Stimulated activated naive B cell treated with anti-CD40 and anti-IgM and Interleukin-4, amounts not matched to agents 10 μg/mL and 1 μg/mL and 100 μg/mL, for 72 hours (primary cell): ENCODE data around the gene CCL19.

Source experiments
- ATAC-seq, 2 donors: fragments of 150-1000 bp; cut with Tn5 transposase; replicated peaks; 2 replicates each; pipeline ENCODE4 v1.10.0; 2021; ENCODE audit warnings: moderate library complexity in 1 of 2
- DNase-seq: peaks from one replicate; pipeline ENCODE4 v3.0.0; 2021
- H3K27ac Mint-ChIP-seq: one replicate; pipeline ENCODE4 v1.8.0; 2022; ENCODE audit warnings: mild to moderate bottlenecking, mixed read lengths
- H3K27me3 Mint-ChIP-seq, 2 donors: one replicate each; pipeline ENCODE4 v1.8.0; 2022; ENCODE audit warnings: mixed read lengths in 2 of 2
- H3K36me3 Mint-ChIP-seq, 2 donors: one replicate each; pipeline ENCODE4 v1.8.0; 2022; ENCODE audit warnings: mixed read lengths in 2 of 2, mild to moderate bottlenecking in 1 of 2
- H3K4me1 Mint-ChIP-seq, 2 donors: one replicate each; pipeline ENCODE4 v1.8.0; 2022; ENCODE audit warnings: mixed read lengths in 2 of 2, mild to moderate bottlenecking in 1 of 2
- H3K4me3 Mint-ChIP-seq, 2 donors: one replicate each; pipeline ENCODE4 v1.8.0; 2022; ENCODE audit warnings: mild to moderate bottlenecking in 2 of 2, mixed read lengths in 2 of 2, moderate library complexity in 1 of 2
- H3K9me3 Mint-ChIP-seq, 2 donors: one replicate each; pipeline ENCODE4 v1.8.0; 2022; ENCODE audit warnings: mixed read lengths in 2 of 2, mild to moderate bottlenecking in 1 of 2

The CCL19 gene

DNA sequence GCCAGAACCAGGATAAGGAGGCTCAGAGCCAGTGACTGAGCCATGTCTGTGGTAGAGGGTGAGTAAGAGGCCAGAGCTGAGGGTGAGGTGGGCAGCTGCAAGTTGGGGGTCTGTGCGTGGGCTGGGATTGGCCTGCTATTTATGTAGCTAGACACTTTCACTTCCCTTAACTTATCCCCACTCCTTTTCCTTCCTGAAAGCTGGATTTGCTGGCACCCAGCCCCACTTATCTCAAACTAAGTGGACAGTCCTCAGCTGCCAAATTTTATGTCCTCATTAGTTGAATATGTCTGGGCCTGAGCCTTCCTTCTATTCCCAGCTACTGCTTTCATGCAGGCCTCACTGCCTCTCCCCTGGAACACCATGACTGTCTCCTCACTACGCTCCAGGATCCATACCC lies 18.9 kb upstream of the CCL19 start, which contains the start of gene CCL21:
CCL21 (minus strand) TSS at position 114 of the 400 bp plus-strand sequence; CDS start at position 44, 70 bp downstream.
- no peak within 1 kb of the TSS for H3K4me3 Mint-ChIP-seq
- H3K27me3 Mint-ChIP-seq, result peaks cover 5 to 58% of the 10 kb centered on the region in 2 donors
- H3K27ac Mint-ChIP-seq, result no peak within 1 kb of the TSS
- H3K36me3 Mint-ChIP-seq, result no peaks in the 10 kb centered on the region
- no peaks in the 10 kb centered on the region for H3K9me3 Mint-ChIP-seq
- DNase-seq (no peak), ATAC-seq (no peak)
- no peaks in the 10 kb centered on the region for H3K4me1 Mint-ChIP-seq

DNA sequence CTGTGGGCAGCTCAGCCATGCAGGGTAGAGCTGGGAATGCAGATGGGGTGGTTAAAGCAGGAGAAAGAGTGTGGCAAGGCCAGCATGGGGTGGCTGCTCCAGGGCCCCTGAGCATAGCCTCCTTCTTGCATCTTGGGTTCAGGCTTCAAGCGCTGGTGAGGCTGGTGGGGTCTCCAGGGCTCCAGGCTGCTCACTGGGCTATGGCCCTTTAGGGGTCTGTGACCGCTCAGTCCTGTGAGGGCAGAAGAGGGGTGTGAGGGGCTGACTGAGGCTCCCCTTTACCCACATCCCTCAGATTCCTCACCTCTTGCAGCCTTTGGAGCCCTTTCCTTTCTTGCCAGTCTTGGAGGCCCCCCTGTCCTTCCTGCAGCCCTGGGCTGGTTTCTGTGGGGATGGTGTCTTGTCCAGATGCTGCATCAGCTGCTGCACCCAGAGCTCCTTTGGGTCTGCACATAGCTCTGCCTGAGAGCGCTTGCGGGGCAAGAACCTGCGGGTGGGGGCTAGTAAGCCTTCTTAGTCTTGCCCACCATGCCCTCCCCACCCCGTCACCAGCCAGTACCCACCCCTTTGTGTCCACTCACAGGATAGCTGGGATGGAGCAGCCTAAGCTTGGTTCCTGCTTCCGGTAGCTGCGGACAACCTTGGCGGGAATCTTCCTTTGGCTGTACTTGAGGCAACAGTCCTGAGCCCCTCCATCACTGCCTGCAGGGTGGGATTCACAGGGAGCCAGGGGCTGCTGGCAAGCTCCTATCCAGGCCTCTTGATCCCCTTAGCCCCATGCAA lies 18.3 kb upstream of the CCL19 start:
- H3K27ac Mint-ChIP-seq, result no peak overlapping the region

DNA sequence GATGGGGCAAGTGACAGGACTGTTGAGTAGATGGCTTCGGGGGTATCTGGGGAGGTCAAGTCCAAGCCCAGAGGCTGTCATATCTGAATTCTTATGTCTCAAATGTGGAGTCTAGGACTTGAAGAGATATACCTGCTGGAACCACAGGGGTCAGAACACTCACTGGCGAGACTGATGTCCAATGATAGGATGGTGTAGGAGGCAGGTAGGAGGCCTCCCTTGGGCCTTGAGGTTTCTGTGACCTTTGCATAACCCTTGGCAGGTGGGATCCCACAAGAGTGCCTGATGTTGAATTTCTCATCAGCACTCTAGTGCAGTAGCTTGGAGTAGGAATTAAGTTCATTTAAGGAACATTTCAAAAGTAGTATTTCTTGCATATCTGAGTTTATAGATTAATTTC lies 16.1 kb upstream of the CCL19 start:
- no peak overlapping the region for H3K27ac Mint-ChIP-seq
- DNase-seq (no peak), ATAC-seq (peak in 1 of 2 donors; percentile 52)
- peaks cover 0 to 2% of the 10 kb centered on the region in 2 donors for H3K4me1 Mint-ChIP-seq
- H3K9me3 Mint-ChIP-seq, result no peaks in the 10 kb centered on the region
- H3K4me3 Mint-ChIP-seq, result no peak overlapping the region
- H3K27me3 Mint-ChIP-seq, result peaks cover 4 to 30% of the 10 kb centered on the region in 2 donors
- no peaks in the 10 kb centered on the region for H3K36me3 Mint-ChIP-seq

More for the DNA sequence above, 18.3 kb upstream of the CCL19 start:
- Mint-ChIP-seq H3K27me3 (peaks cover 6 to 53% of the 10 kb centered on the region in 2 donors), H3K4me1 (no peaks in the 10 kb centered on the region), H3K9me3 (no peaks in the 10 kb centered on the region), H3K4me3 (no peak overlapping the region), H3K36me3 (no peaks in the 10 kb centered on the region)
- ATAC-seq (no peak), DNase-seq (no peak)

DNA sequence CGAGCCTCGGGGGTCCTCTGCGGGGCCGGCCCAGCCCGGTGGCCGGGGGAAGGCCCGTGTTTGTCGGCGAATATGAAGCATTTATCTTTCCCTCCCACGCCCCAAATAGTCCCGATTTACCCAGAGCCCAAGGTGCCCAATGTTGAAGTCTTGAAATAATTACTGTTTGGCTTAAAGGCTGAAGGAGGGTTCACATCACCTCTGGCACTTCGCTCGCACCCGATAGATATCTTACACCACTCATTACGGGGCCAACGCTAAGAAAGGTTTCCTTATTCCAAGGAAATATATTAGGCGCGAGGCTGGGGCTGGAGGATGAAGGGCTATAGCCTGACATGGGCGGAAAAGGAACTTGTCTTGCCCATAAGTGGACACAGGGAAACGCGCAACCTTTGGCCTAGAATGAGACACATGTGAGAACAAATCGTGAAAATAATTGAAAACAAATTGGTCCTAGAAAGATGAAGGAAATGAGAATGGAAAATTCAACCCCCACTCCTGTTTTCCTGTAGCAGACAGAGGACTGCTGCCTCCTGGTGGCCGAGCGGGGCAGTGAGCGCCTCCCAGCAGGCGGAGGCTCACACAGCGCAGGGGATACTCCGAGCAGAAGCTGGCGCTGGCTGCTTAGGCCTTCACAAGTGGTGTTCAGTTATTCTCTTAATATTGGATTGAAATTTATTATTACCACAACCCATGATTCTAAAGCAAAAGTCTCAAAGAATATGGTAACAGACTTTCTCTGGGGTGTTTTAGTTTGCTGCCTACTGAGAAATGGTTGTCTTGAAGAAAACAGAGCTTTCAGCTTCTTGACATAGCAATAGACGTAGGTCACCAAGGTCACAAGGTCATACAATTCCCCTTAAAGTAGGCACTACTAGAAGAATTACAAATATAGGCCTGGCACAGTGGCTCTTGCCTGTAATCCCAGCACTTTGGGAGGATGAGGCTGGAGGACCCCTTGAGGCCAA lies 11.0 kb upstream of the CCL19 start:
- Mint-ChIP-seq H3K27ac (no peak overlapping the region), H3K36me3 (no peaks in the 10 kb centered on the region), H3K4me3 (peak overlapping the region; percentile 66 to 79), H3K9me3 (no peaks in the 10 kb centered on the region), H3K4me1 (peaks cover 6 to 7% of the 10 kb centered on the region in 2 donors), H3K27me3 (peaks cover 25 to 31% of the 10 kb centered on the region in 2 donors)
- DNase-seq (peak; percentile 59), ATAC-seq (peak; percentile 83 to 86)

DNA sequence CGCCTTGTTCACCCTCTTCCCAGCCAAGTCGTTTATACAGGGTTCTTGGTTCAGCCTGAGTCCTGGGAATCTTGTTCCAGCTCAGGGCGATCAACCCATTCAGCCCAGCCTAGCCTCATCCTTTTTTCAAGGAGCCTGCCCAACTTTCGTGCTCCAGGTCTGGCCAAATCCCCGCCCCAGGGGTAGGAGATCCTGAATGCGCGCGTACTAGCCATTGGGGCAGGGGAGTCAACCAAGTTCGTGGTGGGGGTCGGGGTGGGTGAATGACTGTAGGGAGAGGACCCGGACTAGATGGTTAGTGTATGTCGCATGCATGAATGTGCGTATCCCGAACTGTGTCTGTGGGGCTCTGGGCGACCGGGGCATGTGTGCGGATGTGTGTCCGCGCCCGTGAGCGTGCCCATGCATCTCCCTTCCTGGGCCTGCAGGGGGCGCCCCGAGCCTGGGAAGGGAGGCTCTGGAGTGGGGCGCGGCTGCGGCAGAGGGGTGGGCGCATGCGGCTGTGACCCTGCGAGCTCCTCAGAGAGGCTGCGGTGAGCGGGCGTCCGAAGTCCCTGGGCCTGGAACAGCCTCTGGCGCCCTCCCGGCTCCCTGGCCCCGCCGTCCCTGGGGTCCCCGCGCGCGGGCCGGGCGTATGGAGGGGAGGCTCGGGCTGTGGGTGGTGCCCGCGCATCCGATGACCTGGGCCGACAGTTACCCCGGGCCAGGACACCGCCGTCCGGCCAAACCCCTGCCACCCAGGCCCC lies 10.1 kb upstream of the CCL19 start:
- Mint-ChIP-seq H3K36me3 (no peaks in the 10 kb centered on the region), H3K4me1 (peaks cover 6 to 7% of the 10 kb centered on the region in 2 donors), H3K4me3 (peak overlapping the region; percentile 66 to 79), H3K9me3 (no peaks in the 10 kb centered on the region), H3K27ac (no peak overlapping the region), H3K27me3 (peaks cover 24 to 28% of the 10 kb centered on the region in 2 donors)
- ATAC-seq (peak; percentile 84 to 88), DNase-seq (peak; percentile 62)

DNA sequence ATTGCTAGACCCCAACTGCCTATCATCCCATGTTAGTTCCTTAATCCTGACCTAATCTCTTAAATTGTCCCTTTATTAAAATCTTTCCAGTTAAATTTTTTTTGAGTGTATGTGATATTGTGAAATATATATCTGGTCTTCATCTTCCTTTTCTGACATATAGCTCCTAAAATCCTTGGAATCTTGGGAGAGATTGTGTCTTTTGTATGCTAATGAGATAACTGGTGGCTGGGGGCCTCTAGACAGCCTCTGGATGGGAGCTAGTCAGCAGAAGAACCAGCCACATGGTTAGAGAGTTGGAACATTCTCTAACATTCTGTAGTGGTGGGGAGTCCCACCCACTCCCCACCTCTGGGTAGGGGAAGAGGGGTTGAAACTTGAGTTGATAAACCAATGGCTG lies 3.7 kb upstream of the CCL19 start:
- Mint-ChIP-seq H3K9me3 (no peaks in the 10 kb centered on the region), H3K4me3 (no peak overlapping the region), H3K27ac (no peak overlapping the region), H3K4me1 (peaks cover 0 to 6% of the 10 kb centered on the region in 2 donors), H3K36me3 (no peaks in the 10 kb centered on the region), H3K27me3 (peaks cover 10 to 20% of the 10 kb centered on the region in 2 donors)
- DNase-seq (no peak), ATAC-seq (no peak)

DNA sequence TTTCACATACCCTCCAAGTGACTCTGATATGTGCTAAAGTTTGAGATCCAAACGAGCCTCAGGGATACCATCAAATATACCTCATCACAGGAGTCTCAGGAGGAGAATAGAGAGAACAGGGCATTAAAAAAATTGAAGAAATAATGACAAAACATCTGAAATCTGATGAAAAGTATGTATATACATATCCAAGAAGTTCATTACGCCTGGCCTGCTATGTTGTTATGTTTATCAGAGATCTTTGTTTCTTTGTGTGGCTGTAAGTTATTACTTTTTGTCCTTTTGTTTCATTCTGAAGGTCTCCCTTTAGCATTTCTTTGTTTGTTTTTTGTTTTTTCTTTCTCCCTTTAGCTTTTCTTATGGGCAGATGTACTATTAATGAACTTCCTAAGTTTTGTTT lies 2.5 kb upstream of the CCL19 start:
- no peak overlapping the region for H3K4me3 Mint-ChIP-seq
- no peaks in the 10 kb centered on the region for H3K36me3 Mint-ChIP-seq

DNA sequence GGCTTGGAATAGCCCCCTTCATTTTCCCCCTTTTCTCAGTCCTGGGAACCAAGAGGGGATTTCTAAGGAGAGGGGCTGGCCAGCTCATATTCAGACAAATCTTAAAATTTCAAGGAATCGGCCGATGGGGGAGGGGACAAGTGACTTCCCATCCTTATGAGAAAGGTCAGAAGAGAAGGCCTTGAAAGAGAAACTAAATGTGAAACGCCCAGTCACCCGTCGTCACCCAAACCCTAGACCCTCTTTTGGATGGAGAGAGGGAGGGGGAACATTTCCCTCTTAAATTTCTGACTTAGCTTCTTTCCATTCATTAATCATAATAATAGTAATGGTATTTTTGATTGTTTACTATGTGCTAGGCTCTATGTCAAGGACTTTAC lies 850 bp upstream of the CCL19 start:
- H3K4me3 Mint-ChIP-seq, result no peak overlapping the region
- H3K27me3 Mint-ChIP-seq, result peaks cover 5 to 22% of the 10 kb centered on the region in 2 donors
- no peak overlapping the region for H3K27ac Mint-ChIP-seq

More for the DNA sequence above, 2.5 kb upstream of the CCL19 start:
- H3K4me1 Mint-ChIP-seq, result peaks cover 0 to 6% of the 10 kb centered on the region in 2 donors
- DNase-seq, result no peak
- peaks cover 5 to 24% of the 10 kb centered on the region in 2 donors for H3K27me3 Mint-ChIP-seq
- ATAC-seq, result no peak
- H3K27ac Mint-ChIP-seq, result no peak overlapping the region
- H3K9me3 Mint-ChIP-seq, result no peaks in the 10 kb centered on the region

DNA sequence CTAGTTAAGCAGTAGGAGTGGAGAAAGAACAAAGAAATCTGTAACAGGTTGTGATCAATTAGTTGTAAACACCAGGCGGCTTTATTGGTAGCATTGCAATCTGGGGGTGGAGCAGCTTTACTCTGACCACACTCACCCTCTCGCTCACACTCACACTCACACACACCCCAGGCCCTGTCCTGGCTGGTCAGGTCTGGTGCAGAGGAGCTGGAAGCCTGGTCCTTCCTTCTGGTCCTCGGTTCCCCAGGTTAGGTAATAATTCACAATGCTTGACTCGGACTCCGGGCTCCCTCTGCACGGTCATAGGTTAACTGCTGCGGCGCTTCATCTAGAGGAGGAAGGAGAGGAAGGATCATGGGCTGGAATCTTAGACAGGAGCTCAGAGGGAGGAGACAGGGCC lies 1.6 kb downstream of the CCL19 start:
- no peak for ATAC-seq
- Mint-ChIP-seq H3K36me3 (no peaks in the 10 kb centered on the region), H3K4me3 (no peak overlapping the region), H3K27me3 (peaks cover 5 to 13% of the 10 kb centered on the region in 2 donors), H3K9me3 (no peaks in the 10 kb centered on the region), H3K4me1 (peaks cover 2 to 6% of the 10 kb centered on the region in 2 donors), H3K27ac (no peak overlapping the region)
- no peak for DNase-seq

More for the DNA sequence above, 850 bp upstream of the CCL19 start:
- Mint-ChIP-seq H3K36me3 (no peaks in the 10 kb centered on the region), H3K9me3 (no peaks in the 10 kb centered on the region), H3K4me1 (peaks cover 0 to 6% of the 10 kb centered on the region in 2 donors)
- ATAC-seq (no peak), DNase-seq (no peak)

DNA sequence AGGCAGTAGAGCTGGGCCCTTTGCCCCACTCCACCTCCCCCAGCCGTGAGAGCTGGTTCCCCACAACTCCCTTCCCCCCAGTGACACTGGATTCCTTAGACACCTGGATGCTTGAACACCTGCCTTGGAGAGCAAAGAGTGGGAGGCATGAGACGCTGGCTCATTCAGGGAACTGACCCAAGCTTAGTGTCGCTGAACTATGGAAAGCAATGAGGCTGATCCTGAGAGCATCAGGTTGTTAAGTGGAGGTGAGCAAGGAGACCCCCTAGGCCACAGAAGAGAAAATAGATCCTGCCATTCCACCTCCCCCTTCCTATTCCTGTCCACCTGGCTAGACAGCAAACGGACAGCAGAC lies 2.0 kb downstream of the CCL19 start:
- ATAC-seq, result no peak
- no peaks in the 10 kb centered on the region for H3K36me3 Mint-ChIP-seq
- H3K27me3 Mint-ChIP-seq, result peaks cover 5 to 13% of the 10 kb centered on the region in 2 donors
- no peak overlapping the region for H3K27ac Mint-ChIP-seq
- no peak overlapping the region for H3K4me3 Mint-ChIP-seq
- peaks cover 2 to 6% of the 10 kb centered on the region in 2 donors for H3K4me1 Mint-ChIP-seq
- no peaks in the 10 kb centered on the region for H3K9me3 Mint-ChIP-seq
- no peak for DNase-seq

DNA sequence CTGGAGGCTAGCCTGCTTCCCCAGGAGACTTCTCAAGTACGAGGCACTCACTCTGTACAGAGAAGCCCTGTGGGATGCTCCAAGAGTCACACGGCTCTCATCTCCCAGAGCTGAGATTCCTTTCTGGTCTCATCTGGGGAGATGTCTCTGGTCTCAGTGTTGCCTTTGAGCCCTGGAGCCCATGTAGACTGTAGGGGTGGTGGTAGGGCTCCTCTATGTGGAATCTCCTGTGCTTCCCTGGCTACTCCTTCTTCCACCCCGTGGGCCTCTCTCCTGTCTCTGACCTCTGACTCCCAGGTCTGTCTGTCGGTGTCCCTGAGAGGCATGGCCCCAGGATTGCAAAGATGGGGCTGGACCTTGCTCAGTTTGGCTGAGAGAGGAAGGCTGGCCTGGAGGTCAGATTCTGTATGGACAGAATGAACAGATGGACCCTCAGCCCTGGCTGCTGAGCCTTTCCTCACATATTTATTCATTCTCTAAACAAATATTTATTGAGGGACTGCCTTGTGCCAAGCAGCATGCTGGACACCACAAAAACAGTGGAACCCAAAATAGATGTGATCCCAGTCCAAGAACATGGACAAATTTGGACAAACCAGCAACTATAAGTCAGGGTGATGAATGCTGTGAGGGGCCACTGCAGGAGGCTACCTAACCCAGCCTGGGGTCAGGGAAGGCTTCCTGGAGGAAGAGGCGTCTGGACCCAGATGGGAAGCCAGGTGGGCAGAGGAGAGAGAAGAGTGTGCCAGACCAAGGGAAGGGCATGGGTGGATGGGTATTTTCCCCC lies 2.6 kb downstream of the CCL19 start:
- H3K9me3 Mint-ChIP-seq, result no peaks in the 10 kb centered on the region
- DNase-seq, result no peak
- H3K36me3 Mint-ChIP-seq, result no peaks in the 10 kb centered on the region
- H3K27ac Mint-ChIP-seq, result no peak overlapping the region
- no peak for ATAC-seq
- H3K4me1 Mint-ChIP-seq, result peaks cover 2 to 6% of the 10 kb centered on the region in 2 donors
- peaks cover 5 to 13% of the 10 kb centered on the region in 2 donors for H3K27me3 Mint-ChIP-seq
- no peak overlapping the region for H3K4me3 Mint-ChIP-seq

DNA sequence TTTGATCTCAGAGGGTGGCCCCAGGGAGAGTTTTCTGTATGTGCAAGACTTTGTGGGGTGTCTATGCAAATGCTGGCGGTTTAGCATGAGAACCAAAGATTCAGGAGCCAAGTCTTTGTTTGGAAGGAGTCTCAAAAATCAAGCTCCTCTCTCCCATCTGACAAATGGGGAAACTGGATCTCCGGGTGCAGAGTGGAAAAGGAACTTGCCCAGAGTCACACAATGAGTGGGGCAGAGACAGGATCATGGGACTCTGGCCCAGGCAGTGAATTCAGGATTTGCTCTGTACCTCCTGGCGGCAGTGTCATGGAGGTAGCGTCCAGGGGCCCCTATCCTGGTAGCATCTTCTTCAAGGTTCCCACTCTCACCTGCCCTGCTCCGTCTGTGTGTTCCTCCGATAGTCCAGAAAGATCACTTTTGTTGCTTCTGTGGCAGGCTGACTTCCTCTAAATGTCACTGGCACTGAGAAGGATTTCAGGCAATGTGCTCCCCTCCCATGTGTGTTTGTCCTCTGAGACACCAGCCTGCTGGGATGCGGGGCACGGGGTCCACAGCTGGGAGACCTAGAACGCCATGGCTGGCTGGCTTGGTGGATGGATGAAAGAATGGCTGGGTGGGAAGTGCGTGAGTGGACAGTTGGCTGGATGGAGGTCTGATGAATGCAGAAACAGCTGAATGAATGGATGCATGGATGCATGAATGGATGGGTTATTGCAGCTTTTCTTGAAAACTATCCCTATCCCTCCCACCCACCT lies 3.6 kb downstream of the CCL19 start:
- no peaks in the 10 kb centered on the region for H3K9me3 Mint-ChIP-seq
- DNase-seq (no peak), ATAC-seq (no peak)
- peaks cover 2 to 6% of the 10 kb centered on the region in 2 donors for H3K4me1 Mint-ChIP-seq
- H3K27ac Mint-ChIP-seq, result no peak overlapping the region
- no peak overlapping the region for H3K4me3 Mint-ChIP-seq
- H3K36me3 Mint-ChIP-seq, result no peaks in the 10 kb centered on the region
- H3K27me3 Mint-ChIP-seq, result peaks cover 5 to 10% of the 10 kb centered on the region in 2 donors

DNA sequence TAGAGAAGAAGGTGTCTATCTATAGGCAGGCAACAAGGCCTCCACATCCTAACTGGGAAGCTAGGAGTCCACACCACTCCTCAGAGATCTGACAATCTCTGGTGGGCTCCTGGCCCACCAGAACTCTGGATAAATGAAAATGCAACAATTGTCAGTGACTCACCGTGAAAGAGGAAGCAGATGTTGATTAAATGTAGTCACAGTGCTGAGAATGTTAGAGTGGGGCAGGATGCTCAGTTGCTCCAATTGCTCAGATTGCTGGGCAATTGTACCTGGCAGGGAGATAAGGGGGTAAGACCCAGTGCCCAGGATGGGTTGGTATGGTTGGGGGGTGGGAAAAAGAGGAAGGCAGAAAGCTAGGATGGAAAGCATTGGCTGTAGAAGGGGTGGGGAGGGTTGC lies 4.3 kb downstream of the CCL19 start:
- Mint-ChIP-seq H3K4me1 (peaks cover 2 to 6% of the 10 kb centered on the region in 2 donors), H3K36me3 (no peaks in the 10 kb centered on the region), H3K27ac (no peak overlapping the region), H3K27me3 (peaks cover 5 to 10% of the 10 kb centered on the region in 2 donors), H3K9me3 (no peaks in the 10 kb centered on the region), H3K4me3 (no peak overlapping the region)
- DNase-seq (no peak), ATAC-seq (peak in 1 of 2 donors; percentile 36)
